Stimulated activated CD4-positive, alpha-beta T cell treated with anti-CD3 and anti-CD28 coated beads, Interleukin-1b, Interleukin-23, amount 100 ng/mL, for 24 hours (primary cell): ENCODE measurements around the gene C1QTNF6.

ENCODE experiments used
- DNase-seq, 4 experiments: peaks; one replicate each; pipeline ENCODE4 v3.0.0-alpha.2; 2020; ENCODE audit warnings: low read depth in 4 of 4, low spot score in 1 of 4

C1QTNF6 gene

GRCh38 chr22:37224757-37225420, 36.8 kb upstream of the C1QTNF6 start:
- no peak for DNase-seq

- DNase-seq = no peak
Observed at GRCh38 chr22:37223965-37224551, 36.0 kb upstream of the C1QTNF6 start.

- DNase-seq = no peak
Observed at GRCh38 chr22:37222440-37222971, 34.5 kb upstream of the C1QTNF6 start.

GRCh38 chr22:37221424-37222333, 33.6 kb upstream of the C1QTNF6 start:
- no peak for DNase-seq

- no peak for DNase-seq
Observed at GRCh38 chr22:37220543-37220981, 32.5 kb upstream of the C1QTNF6 start.

- no peak for DNase-seq
Observed at GRCh38 chr22:37219533-37219932, 31.5 kb upstream of the C1QTNF6 start.

- DNase-seq = peak in 1 of 4 experiments; percentile 54
Observed at GRCh38 chr22:37218771-37219411, 30.8 kb upstream of the C1QTNF6 start.

GRCh38 chr22:37218399-37218770, 30.3 kb upstream of the C1QTNF6 start:
- DNase-seq = no peak

- DNase-seq = no peak
Observed at GRCh38 chr22:37215890-37216289, 27.8 kb upstream of the C1QTNF6 start.

GRCh38 chr22:37214731-37215030, 26.6 kb upstream of the C1QTNF6 start:
- DNase-seq = no peak

- DNase-seq = no peak
Observed at GRCh38 chr22:37213941-37214730, 26.1 kb upstream of the C1QTNF6 start.

GRCh38 chr22:37213218-37213855, 25.3 kb upstream of the C1QTNF6 start:
- DNase-seq = no peak

GRCh38 chr22:37212174-37212906, 24.3 kb upstream of the C1QTNF6 start, which contains the start of gene SSTR3:
TSS of gene SSTR3 (minus strand) at chr22:37212477. CDS start at chr22:37207803, 4,674 bp downstream.
- no peak for DNase-seq

- no peak for DNase-seq
Observed at GRCh38 chr22:37211866-37212173, 23.8 kb upstream of the C1QTNF6 start.

GRCh38 chr22:37211075-37211865, 23.2 kb upstream of the C1QTNF6 start:
- DNase-seq = no peak

GRCh38 chr22:37210041-37210803, 22.2 kb upstream of the C1QTNF6 start:
- DNase-seq = no peak

GRCh38 chr22:37209140-37209845, 21.2 kb upstream of the C1QTNF6 start:
- no peak for DNase-seq
